NCI-H1417 (cell line): ENCODE data around the gene IL3RA.
"Not testable (repeated sequence)": the region's sequence is repeated elsewhere in the genome, so short reads cannot be mapped to it uniquely, and the experiment has no call there.

ENCODE experiments used
- DNase-seq, 3 experiments: peaks; one replicate each; lab custom pipeline; 2025; lab: John Stamatoyannopoulos, UW

IL3RA gene

GRCh38 chrX:1425381-1425780 is 88.8 kb downstream of the IL3RA start:
- DNase-seq = no peak

GRCh38 chrX:1426321-1426720 is 89.7 kb downstream of the IL3RA start:
- not testable (repeated sequence) for DNase-seq

GRCh38 chrX:1427756-1428155 is 91.2 kb downstream of the IL3RA start:
- DNase-seq = no peak

- no peak for DNase-seq
Measured at GRCh38 chrX:1430451-1430850, 93.9 kb downstream of the IL3RA start.
